Suprapubic skin (tissue), 4 donors: ENCODE measurements around the gene LMF1.

ENCODE experiments used
- EP300 ChIP-seq: sonication (generic); formaldehyde crosslinking; IDR thresholded peaks from one replicate; pipeline ENCODE4 v1.6.1; 2017; ENCODE audit warnings: antibody characterized with exemption
- POLR2A ChIP-seq, 2 donors: fragments of 450-650 bp; IDR thresholded peaks; one replicate each; pipeline ENCODE4 v1.6.1; 2017; ENCODE audit warnings: antibody characterized with exemption in 2 of 2, mild to moderate bottlenecking in 2 of 2, moderate library complexity in 2 of 2
- POLR2AphosphoS5 ChIP-seq, 3 donors: sonication (generic); formaldehyde crosslinking; IDR thresholded peaks; one replicate each; pipeline ENCODE4 v1.6.1; 2017; ENCODE audit warnings: antibody characterized with exemption in 3 of 3
- TF ChIP-seq, protein P1 (sequence below), 2 donors: fragments of 200-600 bp in 1 of 2; fragments of 450-650 bp in 1 of 2; sonication (generic) in 1 of 2; IDR thresholded peaks; one replicate each; pipeline ENCODE4 v1.5.1; 2016 to 2019; ENCODE audit warnings: antibody characterized with exemption in 2 of 2, mild to moderate bottlenecking in 1 of 2, moderate library complexity in 1 of 2

DNA sequence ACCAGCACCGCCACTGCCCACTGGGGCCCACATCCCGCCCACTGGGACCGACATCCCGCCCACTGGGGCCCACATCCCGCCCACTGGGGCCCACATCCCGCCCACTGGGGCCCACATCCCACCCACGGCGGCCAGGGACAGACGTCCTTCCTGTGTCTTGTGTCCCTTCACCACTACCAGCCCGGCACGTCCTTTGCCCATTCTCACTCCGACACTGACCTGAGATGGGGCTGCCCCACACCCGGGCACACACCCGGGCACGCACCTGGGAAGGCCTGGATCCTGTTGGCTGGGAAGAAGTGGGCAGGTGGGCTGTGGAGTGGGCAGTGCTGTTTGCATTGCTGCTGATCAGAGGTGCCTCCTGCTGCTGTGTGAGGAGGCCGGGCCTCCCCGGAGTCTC, 141.9 kb downstream of the LMF1 start:
- TF ChIP-seq, protein P1, sequence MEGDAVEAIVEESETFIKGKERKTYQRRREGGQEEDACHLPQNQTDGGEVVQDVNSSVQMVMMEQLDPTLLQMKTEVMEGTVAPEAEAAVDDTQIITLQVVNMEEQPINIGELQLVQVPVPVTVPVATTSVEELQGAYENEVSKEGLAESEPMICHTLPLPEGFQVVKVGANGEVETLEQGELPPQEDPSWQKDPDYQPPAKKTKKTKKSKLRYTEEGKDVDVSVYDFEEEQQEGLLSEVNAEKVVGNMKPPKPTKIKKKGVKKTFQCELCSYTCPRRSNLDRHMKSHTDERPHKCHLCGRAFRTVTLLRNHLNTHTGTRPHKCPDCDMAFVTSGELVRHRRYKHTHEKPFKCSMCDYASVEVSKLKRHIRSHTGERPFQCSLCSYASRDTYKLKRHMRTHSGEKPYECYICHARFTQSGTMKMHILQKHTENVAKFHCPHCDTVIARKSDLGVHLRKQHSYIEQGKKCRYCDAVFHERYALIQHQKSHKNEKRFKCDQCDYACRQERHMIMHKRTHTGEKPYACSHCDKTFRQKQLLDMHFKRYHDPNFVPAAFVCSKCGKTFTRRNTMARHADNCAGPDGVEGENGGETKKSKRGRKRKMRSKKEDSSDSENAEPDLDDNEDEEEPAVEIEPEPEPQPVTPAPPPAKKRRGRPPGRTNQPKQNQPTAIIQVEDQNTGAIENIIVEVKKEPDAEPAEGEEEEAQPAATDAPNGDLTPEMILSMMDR (IDR thresholded peaks at IDR 0.05) = no peak
- TF ChIP-seq POLR2AphosphoS5 (IDR thresholded peaks at IDR 0.05) (no peak), POLR2A (IDR thresholded peaks at IDR 0.05) (no peak), EP300 (no peak)
